ENCODE measurements around the gene TMCO4. TPM values are rescaled to one million over a fixed set of nuclear protein-coding genes. Genes with fewer than 3 reads are reported as not detected.

Gene TMCO4
- total RNA-seq, 2 experiments from 2014 or later = 1.2 to 8.1 TPM

DNA sequence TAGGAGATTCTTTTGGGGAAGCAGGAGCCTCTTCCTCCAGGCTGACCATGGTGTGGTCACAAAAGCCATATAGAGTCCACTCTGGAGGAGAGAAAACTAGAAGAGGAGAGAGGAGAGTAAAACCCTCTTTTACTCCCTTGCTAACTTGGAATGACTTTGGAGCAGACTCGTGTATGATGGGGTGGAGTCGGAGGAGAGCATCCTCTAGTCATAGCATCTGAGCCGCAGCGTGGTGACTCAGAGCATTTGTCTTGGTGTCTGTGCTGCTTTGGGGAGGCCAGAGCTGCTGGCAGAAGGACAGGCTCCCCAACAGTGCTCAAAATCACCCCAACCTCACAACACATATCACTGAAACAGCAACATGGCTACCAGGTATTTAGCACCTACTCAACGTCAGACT lies 123.9 kb downstream of the TMCO4 start:
- Histone ChIP-seq H3K4me3 (ENCODE audit: low read depth, low read length, poor library complexity, severe bottlenecking) (no peak overlapping the region), H3K4me2 (ENCODE audit: low read length) (no peak overlapping the region), H3K9me2 (ENCODE audit: insufficient read depth, low read length) (no peaks in the 10 kb centered on the region), H2AFZ (ENCODE audit: low read length) (no peak overlapping the region), H3K9me3 (ENCODE audit: low read length) (no peaks in the 10 kb centered on the region), H3K79me2 (ENCODE audit: insufficient read depth, low read depth, low read length) (no peaks in the 10 kb centered on the region), H3K27ac (ENCODE audit: low read depth, low read length, poor library complexity, severe bottlenecking) (no peak overlapping the region), H3K4me1 (ENCODE audit: insufficient read depth, low read length, poor library complexity, severe bottlenecking) (no peaks in the 10 kb centered on the region), H3K36me3 (ENCODE audit: insufficient read depth, low read length) (no peaks in the 10 kb centered on the region), H4K20me1 (ENCODE audit: insufficient read depth, low read length) (no peaks in the 10 kb centered on the region)
- DNase-seq (ENCODE audit: low spot score) = no peak
- POLR2A ChIA-PET = no interaction called here
- intact Hi-C loops (cut with micrococcal nuclease; ENCODE audit: unreplicated experiment) = no loop called here
- BruUV-seq (replicated peaks) = no TSS peak
- TF ChIP-seq, protein P1, sequence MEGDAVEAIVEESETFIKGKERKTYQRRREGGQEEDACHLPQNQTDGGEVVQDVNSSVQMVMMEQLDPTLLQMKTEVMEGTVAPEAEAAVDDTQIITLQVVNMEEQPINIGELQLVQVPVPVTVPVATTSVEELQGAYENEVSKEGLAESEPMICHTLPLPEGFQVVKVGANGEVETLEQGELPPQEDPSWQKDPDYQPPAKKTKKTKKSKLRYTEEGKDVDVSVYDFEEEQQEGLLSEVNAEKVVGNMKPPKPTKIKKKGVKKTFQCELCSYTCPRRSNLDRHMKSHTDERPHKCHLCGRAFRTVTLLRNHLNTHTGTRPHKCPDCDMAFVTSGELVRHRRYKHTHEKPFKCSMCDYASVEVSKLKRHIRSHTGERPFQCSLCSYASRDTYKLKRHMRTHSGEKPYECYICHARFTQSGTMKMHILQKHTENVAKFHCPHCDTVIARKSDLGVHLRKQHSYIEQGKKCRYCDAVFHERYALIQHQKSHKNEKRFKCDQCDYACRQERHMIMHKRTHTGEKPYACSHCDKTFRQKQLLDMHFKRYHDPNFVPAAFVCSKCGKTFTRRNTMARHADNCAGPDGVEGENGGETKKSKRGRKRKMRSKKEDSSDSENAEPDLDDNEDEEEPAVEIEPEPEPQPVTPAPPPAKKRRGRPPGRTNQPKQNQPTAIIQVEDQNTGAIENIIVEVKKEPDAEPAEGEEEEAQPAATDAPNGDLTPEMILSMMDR (conservative IDR thresholded peaks at IDR 0.05; ENCODE audit: low read length) = no peak
- TF ChIP-seq EZH2phosphoT487 (IDR thresholded peaks at IDR 0.05; ENCODE audit: borderline replicate concordance, low read depth, low read length) = no peak
- CTCF ChIA-PET (ENCODE audit: unreplicated experiment) = no interaction called here

DNA sequence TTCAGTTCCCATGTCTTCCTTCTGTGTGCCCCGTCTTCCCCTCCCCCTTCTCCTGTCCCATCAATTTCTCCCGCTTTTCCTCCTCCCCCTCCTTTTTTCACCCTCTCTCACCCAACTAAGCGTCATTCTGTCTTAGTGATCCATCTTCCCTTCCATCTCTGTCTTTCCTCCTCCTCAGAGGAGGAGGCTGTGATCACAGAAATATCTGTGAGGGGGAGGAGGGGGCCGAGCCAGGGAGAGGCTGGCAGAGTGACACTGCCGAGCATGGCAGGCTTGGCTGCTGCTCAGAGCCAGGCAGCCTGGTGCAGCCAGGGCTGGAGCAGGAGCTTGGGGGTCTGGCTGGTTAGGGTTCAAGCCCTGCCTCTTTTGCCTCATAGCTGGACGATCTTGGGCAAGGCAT lies 127.5 kb downstream of the TMCO4 start:
- no peaks in the 10 kb centered on the region for H3K79me2 ChIP-seq (ENCODE audit: insufficient read depth, low read depth, low read length)
- no peak overlapping the region for H3K27ac ChIP-seq (ENCODE audit: low read depth, low read length, poor library complexity, severe bottlenecking)
- ChIA-PET CTCF (ENCODE audit: unreplicated experiment) (no interaction called here), POLR2A (interaction anchor here (0.6 kb wide), 1 partner anchor 1909 kb away, joined by 4 read pairs; no protein-coding TSS in a partner anchor)
- no peak overlapping the region for H3K4me3 ChIP-seq (ENCODE audit: low read depth, low read length, poor library complexity, severe bottlenecking)
- no peaks in the 10 kb centered on the region for H3K9me3 ChIP-seq (ENCODE audit: low read length)
- TF ChIP-seq, protein P1 (conservative IDR thresholded peaks at IDR 0.05; ENCODE audit: low read length) = no peak
- TF ChIP-seq EZH2phosphoT487 (IDR thresholded peaks at IDR 0.05; ENCODE audit: borderline replicate concordance, low read depth, low read length) = no peak
- no peak for DNase-seq (ENCODE audit: low spot score)
- H4K20me1 ChIP-seq (ENCODE audit: insufficient read depth, low read length) = no peaks in the 10 kb centered on the region
- H3K4me2 ChIP-seq (ENCODE audit: low read length) = no peak overlapping the region
- H2AFZ ChIP-seq (ENCODE audit: low read length) = no peak overlapping the region
- no peaks in the 10 kb centered on the region for H3K36me3 ChIP-seq (ENCODE audit: insufficient read depth, low read length)
- BruUV-seq (replicated peaks) = no TSS peak
- intact Hi-C loops (cut with micrococcal nuclease; ENCODE audit: unreplicated experiment) = no loop called here
- H3K4me1 ChIP-seq (ENCODE audit: insufficient read depth, low read length, poor library complexity, severe bottlenecking) = no peaks in the 10 kb centered on the region
- H3K9me2 ChIP-seq (ENCODE audit: insufficient read depth, low read length) = no peaks in the 10 kb centered on the region

GRCh38 chr1:19670787-19671186 lies 128.9 kb downstream of the TMCO4 start:
- CTCF ChIA-PET (ENCODE audit: unreplicated experiment) = no interaction called here
- H3K79me2 ChIP-seq (ENCODE audit: insufficient read depth, low read depth, low read length) = no peaks in the 10 kb centered on the region
- POLR2A ChIA-PET = interaction anchor here (0.6 kb wide), 1 partner anchor 74 kb away, joined by 3 read pairs; a partner anchor contains a TSS
- no peak for DNase-seq (ENCODE audit: low spot score)
- H3K4me1 ChIP-seq (ENCODE audit: insufficient read depth, low read length, poor library complexity, severe bottlenecking) = no peaks in the 10 kb centered on the region
- no peak overlapping the region for H3K4me3 ChIP-seq (ENCODE audit: low read depth, low read length, poor library complexity, severe bottlenecking)
- no TSS peak for BruUV-seq (replicated peaks)
- no peaks in the 10 kb centered on the region for H4K20me1 ChIP-seq (ENCODE audit: insufficient read depth, low read length)
- no peak overlapping the region for H2AFZ ChIP-seq (ENCODE audit: low read length)
- H3K27ac ChIP-seq (ENCODE audit: low read depth, low read length, poor library complexity, severe bottlenecking) = no peak overlapping the region
- intact Hi-C loops (cut with micrococcal nuclease; ENCODE audit: unreplicated experiment) = no loop called here
- TF ChIP-seq, protein P1 (conservative IDR thresholded peaks at IDR 0.05; ENCODE audit: low read length) = no peak
- no peak for TF ChIP-seq EZH2phosphoT487 (IDR thresholded peaks at IDR 0.05; ENCODE audit: borderline replicate concordance, low read depth, low read length)
- H3K9me2 ChIP-seq (ENCODE audit: insufficient read depth, low read length) = no peaks in the 10 kb centered on the region
- no peaks in the 10 kb centered on the region for H3K9me3 ChIP-seq (ENCODE audit: low read length)
- no peaks in the 10 kb centered on the region for H3K36me3 ChIP-seq (ENCODE audit: insufficient read depth, low read length)
- no peak overlapping the region for H3K4me2 ChIP-seq (ENCODE audit: low read length)
